GM19240 (cell line): ENCODE measurements around the gene RFPL3.
"Not testable (repeated sequence)": the region's sequence is repeated elsewhere in the genome, so short reads cannot be mapped to it uniquely, and the experiment has no call there.

Experiments used
- DNase-seq: peaks from one replicate; pipeline ENCODE4 v3.0.0; 2011; ENCODE audit warnings: low spot score; ENCODE audit not compliant: insufficient read length

RFPL3 gene

DNA sequence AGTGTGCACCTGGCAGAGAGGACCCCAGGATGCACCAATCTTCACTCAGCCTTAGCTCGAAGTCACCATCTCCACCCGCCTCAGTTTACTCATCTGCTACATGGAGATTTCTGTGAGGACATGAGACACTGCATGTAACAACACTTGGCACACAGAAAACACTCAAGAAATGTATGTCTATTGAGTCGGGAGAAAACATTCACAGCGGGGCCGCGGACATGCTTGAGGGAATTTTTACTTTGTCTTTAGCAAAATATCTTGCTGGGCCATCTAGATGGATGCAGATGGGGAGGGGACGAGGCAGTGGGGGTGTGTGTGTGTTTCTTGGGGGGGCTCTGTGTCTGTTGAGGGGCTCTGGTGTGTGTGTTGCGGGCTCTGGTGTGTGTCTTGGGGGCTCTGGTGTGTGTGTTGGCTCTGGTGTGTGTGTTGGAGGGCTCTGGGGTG is 28.4 kb upstream of the RFPL3 start:
- DNase-seq: no peak

GRCh38 chr22:32331236-32331917 is 26.3 kb upstream of the RFPL3 start:
- no peak for DNase-seq

- no peak for DNase-seq
Measured at GRCh38 chr22:32331918-32332725, 25.5 kb upstream of the RFPL3 start.

DNA sequence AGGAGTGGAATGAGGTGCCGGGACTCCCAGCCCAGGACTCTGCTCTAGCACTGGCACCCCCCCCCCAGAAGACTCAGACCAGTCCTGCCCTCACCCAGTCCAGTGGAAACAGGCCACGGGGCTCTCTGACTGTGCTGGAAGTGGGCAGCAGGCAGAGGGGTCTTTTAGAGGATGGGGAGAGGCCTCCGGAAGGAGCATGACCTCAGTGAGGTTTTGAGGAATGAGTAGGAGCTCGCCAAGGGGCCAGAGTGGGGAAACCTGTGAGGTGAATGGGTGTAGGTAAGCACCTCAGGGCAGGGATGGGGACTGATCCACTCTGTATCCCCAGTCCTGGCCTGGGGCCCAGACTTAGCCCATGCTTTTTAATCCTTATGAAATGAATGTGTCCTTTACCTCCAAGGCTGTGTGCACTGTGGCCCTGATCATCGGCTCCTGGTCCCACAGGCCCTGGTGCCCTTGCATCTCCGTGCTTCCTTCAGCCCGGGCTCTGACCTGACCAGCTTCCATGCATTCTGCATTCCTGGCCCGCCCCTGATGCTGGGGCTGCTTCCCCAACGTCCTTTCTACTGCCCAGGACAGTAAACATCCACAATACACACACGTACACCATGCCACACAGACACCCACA is 24.4 kb upstream of the RFPL3 start:
- no peak for DNase-seq

DNA sequence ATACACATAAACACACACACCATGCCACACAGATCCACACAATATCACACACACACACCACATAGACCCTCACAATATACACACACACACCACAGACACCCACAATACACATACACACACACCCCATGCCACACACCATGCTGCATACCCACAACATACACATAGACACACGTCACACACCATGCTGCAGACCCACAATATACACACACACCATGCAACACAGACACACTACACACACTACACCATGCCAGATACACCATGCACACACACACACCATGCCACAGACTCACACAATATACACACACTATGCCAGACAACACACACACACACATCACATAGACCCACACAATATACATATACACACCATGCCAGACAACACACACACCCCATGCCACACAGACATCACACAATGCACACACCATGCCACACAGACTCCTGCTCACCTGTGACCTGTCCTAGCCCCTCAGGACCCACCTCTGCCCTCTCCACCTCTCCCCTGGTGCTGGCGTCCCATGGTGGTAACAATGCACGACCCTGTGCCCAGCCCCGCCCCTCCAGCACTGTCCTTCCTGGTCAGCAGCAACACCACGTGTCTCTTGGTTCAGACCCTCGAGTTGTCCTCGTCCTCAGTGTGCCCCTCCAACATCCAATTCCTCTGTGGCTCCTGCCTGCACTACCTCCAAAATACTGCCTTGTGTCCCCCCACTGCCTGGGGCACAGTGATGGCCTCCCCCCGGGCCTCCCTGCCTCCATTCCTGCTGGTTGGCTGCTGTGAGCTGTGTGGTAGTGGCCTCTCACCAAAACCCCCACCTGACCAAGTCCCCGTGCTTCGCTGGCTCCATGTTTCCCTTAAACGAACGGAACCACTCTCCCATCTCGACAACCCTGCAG is 23.7 kb upstream of the RFPL3 start:
- DNase-seq: no peak

DNA sequence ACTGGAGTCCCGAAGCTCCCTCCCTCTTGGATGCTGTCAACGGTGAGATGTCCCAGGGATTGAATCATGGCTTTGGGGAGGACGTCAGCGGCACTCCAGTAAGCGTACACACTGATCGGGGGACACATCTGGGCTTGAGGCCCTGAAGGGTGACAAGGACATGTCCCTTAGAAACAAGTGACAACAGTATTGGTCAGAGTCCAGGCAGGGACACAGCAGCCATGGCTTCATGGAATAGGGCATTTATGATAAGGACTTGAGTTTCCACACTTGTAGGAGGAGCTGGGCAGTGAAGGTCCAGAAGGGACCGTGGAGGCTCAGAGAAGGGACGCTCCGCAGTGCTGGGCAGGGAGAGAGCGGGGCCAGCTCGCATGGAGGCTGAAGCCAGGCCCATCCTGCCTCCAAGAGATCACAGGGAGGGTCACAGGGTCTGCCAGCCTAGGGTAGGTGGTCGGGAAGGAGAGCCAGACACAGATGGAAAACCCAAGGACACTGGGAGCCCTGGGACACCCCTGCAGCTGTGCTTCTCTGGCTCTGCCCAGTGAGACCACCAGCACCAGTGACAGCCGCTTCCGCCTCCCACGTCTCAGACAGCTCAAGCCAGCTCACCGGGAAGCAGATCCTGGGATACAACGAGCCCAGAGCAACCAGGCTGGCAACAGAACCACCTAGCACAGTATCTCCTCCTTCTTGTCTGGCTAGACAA is 22.9 kb upstream of the RFPL3 start:
- DNase-seq: no peak

DNA sequence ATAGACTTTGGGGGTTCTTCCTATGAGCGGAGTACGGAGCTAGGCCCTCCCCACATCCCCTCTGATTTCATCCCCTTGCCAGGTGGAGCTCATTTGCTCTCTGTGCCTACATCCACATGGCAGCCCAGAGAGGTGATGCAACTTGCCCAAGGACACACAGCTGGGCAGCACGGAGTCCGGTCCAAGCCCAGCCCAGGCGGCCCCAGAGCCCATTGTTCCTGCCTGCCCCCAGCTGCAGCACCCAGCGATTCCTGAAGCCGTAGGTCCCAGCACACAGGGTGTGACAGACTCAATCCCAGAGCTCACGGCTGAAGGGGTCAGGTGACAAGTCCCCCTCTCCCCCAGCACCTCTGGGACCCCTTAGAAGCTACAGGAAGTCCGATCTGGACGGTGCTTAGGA is 22.2 kb upstream of the RFPL3 start:
- DNase-seq: no peak

GRCh38 chr22:32336121-32336603 is 21.5 kb upstream of the RFPL3 start:
- no peak for DNase-seq

DNA sequence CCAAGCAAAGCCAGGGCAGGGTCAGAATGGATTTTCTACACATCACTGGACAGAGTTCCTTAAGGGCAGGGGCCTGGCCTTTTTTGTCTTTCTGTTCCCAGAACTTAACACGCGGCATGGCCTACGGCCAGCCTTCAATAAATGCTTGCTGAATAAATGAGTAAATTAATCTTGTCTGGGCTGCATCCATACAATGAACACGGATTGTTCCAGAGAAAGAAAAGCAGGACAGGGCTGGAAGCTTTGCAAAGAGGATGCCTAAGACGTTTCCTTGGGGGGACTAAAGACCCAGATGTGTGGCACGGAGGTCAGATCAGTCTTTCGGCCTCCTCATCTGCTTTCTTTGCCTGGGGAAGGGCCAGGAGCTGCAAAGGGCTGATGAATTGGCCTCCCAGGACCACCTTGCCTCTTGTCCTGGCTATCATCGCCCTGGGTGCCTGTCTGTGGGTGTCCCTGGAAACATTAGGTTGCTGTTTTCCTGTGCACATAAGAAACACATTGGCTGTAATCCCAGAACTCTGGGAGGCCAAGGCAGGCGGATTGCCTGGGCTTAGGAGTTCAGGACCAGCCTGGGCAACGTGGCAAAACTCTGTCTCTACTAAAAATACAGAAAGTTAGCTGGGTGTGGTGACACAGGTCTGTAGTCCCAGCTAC is 20.8 kb upstream of the RFPL3 start:
- DNase-seq: no peak

DNA sequence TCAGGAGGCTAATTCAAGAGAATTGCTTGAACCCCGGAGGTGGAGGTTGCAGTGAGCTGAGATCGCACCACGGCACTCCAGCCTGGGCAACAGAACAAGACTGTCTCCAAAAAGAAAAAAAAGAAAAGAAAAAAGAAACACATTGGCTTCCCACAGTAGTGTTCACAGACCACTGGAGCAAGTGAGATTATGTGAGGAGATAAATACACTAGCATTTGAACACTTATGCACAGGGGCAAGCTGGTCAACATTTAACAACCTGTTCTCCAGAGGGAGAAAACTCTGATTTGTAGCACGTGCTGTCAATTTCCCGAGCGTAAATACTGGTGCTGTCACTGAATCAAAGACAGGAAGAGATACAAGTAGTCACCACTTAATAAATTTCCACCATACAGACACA is 20.2 kb upstream of the RFPL3 start:
- not testable (repeated sequence) for DNase-seq

- DNase-seq: no peak
Measured at GRCh38 chr22:32338757-32339156, 18.9 kb upstream of the RFPL3 start.

GRCh38 chr22:32339190-32340012 is 18.3 kb upstream of the RFPL3 start:
- DNase-seq: no peak

DNA sequence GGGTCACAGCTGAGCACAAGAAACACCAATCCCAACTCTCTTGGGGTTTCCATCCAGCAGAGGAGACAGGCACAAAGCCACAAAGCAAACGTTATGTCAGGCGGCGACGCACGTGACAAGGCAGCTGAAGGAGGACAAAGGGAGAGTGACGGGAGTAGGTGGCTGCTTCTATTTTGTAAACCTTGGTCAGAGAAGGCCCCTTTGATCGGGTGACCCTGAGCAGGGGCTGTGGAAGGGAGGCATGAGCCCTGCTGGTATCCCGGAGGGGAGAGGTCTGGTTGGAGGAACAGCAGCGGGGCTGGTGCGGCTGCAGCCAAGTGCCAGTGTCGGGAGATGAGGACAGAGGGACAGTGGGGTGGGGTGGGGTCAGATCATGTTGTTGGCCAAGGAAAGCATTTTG is 17.3 kb upstream of the RFPL3 start:
- DNase-seq: no peak

DNA sequence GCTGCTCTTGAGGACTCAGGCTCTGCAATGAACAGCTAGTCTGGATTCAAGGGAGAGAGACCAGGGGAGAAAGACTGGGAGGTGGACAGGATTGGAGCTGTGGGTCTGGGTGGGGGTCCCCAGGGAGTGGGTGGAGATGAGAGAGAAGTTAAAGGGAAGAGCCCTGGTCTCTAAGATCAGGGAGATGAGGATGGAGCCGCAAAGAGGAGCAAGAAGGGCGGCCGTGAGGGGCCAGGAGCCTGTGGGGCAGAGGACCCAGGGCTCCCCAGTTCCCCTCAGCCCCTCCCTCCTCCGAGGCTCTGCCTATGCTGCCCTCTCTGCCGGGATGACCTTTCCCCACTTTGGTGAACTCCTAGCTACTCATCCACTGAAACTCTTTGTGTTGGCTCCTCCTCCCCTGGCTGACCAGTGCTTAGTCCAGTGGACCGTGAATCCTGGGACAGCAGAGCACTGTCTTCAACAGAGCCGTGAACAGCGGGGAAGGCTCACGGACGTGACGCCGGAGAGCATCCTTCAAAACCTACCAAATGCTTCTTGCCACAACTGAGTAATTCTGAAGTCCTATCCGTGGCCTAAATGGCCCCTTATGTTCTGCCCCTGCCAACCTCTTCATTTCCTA is 16.4 kb upstream of the RFPL3 start:
- no peak for DNase-seq

DNA sequence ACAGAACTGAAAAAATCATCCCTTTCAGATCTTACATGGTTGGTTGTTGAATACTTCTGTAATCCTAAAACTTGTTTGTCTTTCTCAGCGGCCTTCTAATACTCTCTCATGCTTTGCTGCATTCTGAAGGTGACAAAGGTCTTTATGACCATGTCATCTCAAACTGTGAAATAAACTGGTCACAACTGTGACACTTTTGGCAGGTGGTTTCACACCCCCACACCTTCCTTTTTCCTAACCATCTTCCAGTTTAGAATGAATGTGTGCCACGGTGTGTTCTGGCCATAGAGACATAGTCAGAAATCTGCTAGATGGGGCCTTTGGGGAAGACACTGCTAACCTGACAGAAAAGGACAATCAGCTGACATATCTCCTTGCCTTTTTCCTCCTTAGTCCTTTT is 14.7 kb upstream of the RFPL3 start:
- DNase-seq: no peak

DNA sequence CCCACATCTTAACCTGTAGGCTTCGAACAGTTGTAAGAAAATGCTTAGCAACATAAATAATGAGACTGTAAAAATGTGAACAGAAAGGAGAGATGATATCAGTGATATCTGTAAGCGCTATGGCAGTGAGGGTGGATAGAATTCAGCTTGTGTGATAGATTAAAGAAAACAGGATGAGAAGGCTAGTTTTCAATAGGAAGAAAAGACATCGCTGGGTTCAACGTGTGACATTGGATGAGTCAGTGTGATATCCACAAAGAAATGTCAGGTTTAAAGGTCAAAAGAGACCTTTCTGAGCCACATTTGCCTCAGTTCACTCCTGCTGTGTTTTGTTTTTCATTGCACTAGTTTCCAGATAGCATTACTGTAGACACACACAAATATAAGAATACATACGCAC is 13.7 kb upstream of the RFPL3 start:
- no peak for DNase-seq

- no peak for DNase-seq
Measured at GRCh38 chr22:32348031-32348611, 9.5 kb upstream of the RFPL3 start.

- DNase-seq: not testable (repeated sequence)
Measured at GRCh38 chr22:32351875-32352274, 5.8 kb upstream of the RFPL3 start.
